GM12801 (cell line): ENCODE results near the gene EME2.

Source experiments
- CTCF ChIP-seq: IDR thresholded peaks from one replicate; pipeline ENCODE4 v1.5.1; 2011; ENCODE audit warnings: control low read depth; ENCODE audit not compliant: insufficient read length; ENCODE audit errors: extremely low read depth

Gene EME2

GRCh38 chr16:1778200-1779179, 5.9 kb downstream of the EME2 start:
- TF ChIP-seq CTCF, result no peak

GRCh38 chr16:1779234-1779701, 6.7 kb downstream of the EME2 start:
- no peak for TF ChIP-seq CTCF

- no peak for TF ChIP-seq CTCF
Observed at GRCh38 chr16:1779741-1780676, 7.4 kb downstream of the EME2 start.

- TF ChIP-seq CTCF, result no peak
Observed at GRCh38 chr16:1780677-1781072, 8.1 kb downstream of the EME2 start.

GRCh38 chr16:1781254-1781653, 8.6 kb downstream of the EME2 start:
- no peak for TF ChIP-seq CTCF

- no peak for TF ChIP-seq CTCF
Observed at GRCh38 chr16:1781758-1782407, 9.3 kb downstream of the EME2 start.
